ENCODE data around the gene ANKRD23.

The ANKRD23 gene

DNA sequence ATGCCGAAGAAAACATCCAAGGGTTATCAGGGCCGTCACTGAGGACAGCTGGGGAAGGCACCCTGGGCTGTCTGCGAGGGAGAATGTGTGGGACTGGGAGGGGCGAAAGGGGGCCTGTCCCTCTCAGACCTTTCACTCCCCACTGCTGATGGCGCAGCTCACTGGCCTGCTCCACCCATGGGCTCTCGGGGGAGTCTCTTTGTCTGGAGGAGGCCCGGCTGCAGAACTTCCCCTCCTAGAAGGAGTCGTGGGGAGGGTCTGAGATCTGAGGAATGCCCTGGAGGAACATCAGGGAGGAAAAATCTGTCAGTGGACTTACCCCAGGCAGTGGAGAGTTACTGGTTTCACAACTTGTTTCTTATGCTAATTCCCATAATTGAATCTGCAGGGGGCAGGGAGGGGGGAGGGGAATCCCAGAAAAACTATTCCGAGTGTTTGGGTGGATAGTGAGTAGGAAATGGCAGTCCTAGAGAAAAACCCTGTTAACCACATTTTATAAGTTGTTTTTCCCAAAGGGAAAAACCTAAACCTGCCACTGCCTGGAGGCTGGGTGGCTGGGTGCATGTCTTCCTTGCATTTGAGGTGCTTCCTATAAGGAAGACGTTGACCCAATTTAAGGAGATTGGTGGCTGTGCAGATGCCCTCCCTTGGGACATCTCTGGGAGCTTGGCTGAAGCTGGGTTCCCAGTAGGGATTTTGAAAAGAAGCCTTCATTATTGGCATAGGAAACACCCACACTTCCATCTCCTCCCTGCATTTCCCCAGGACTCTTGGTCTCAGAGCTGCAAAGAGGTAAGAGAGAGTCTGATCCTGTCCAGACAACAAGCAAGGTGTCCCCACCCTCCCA lies 37.8 kb upstream of the ANKRD23 start:
- TF ChIP-seq CTCF (conservative IDR thresholded peaks at IDR 0.05; ENCODE audit: low read depth, low read length): no peak
- no peak overlapping the region for H3K4me3 ChIP-seq (ENCODE audit: low read depth, low read length)
- peak; percentile 21 for DNase-seq (ENCODE audit: low read depth)

DNA sequence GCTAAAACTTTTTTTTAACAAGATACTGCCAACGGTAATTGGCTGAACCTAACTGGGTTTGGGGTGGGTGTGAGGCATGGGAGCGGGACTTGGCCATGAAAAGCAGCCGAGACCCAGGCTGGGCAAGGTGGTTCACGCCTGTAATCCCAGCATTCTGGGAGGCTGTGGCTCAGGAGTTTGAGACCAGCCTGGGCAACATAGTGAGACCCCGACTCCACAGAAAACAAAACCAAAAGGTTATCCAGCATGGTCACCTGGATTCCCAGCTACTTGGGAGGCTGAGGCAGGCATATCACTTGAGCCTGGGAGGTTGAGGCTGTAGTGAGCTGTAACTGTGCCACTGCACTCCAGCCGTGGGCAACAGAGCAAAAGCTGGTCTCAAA lies 37.1 kb upstream of the ANKRD23 start:
- no peak for TF ChIP-seq CTCF (conservative IDR thresholded peaks at IDR 0.05; ENCODE audit: low read depth, low read length)
- DNase-seq (ENCODE audit: low read depth): no peak
- no peak overlapping the region for H3K4me3 ChIP-seq (ENCODE audit: low read depth, low read length)

DNA sequence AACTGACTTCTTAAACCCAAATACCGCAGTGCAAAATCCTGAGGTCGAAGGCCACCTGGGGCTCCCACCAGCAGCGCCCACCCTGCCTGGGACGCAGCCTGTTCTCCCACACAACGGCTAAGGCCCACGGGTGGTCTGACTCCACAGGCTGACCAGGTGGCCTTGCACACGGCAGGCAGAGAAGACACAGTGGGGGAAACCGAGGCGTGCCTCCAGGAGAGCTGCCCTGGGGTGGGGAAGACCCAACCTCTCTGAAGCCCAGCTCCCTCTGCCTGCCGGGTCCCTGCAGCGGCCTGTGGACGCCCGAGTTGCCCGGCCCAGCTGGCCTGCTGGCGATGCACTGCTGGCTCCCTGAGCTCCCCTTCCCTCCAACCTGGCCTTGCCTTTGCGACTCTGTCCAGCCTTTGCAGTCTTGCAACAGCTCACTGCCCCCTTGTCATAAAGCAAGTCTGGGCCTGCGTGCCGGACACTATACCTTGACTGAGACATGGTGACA lies 35.8 kb upstream of the ANKRD23 start:
- TF ChIP-seq CTCF (conservative IDR thresholded peaks at IDR 0.05; ENCODE audit: low read depth, low read length): no peak
- H3K4me3 ChIP-seq (ENCODE audit: low read depth, low read length): no peak overlapping the region
- no peak for DNase-seq (ENCODE audit: low read depth)

DNA sequence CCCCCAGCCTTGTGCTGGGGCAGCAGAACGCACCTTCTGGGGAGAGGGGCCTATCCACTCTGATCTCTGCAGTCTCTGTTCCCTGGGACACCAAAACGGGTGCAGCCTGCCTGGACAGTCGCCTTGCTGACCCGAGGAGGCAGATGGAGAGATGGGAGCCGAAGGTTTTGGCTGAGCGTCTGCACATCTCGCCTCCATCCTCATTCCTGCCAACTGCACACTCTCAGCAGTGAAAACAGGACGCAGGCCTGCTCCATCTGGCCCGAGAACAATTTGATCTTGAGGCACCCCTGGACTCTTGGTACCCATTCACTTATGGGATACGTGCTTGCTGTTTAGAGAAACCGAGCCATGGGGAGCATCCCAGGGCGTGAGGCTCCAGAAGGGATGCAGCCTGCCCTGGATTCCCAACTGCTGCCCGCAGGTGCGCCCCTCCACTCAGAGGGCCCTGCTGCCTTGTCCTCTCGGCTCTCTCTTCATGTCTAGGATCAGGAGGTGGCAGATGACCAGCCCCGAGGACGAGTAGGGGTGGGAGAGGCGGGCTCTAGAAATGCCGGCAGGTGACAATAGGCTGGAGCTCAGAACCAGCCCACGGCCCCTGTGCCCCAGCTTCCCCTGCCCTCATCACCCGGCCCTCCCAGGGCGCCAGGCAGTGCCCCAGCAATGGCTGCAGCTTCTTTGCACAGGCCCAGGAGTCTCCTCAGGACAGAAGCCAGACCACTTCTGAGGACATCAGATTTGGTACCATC lies 35.1 kb upstream of the ANKRD23 start:
- no peak for TF ChIP-seq CTCF (conservative IDR thresholded peaks at IDR 0.05; ENCODE audit: low read depth, low read length)
- no peak for DNase-seq (ENCODE audit: low read depth)
- no peak overlapping the region for H3K4me3 ChIP-seq (ENCODE audit: low read depth, low read length)

- no peak for TF ChIP-seq CTCF (conservative IDR thresholded peaks at IDR 0.05; ENCODE audit: low read depth, low read length)
- H3K4me3 ChIP-seq (ENCODE audit: low read depth, low read length): no peak overlapping the region
- no peak for DNase-seq (ENCODE audit: low read depth)
Observed at GRCh38 chr2:96878171-96878570, 34.4 kb upstream of the ANKRD23 start.

DNA sequence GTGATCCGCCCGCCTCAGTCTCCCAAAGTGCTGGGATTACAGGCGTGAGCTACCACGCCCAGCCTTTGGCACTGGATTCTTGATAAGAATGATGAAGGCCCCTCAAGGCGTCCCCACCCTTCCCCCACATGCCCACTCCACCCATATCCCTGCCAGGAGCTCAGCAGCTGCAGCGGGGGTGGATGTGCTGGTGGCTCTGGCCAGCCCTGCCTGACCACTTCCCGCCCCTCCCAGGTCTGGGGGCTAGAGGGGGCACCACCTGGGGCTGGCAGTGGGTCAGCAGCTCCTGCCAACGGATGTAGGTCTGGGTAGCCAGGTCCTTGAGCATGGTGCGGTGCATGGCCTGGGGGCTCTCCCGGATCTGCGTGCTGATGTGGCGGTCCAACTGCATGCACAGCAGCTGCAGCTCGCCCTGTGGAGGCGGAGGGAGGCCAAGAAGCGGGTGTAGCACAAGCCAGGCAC lies 33.8 kb upstream of the ANKRD23 start:
- no peak overlapping the region for H3K4me3 ChIP-seq (ENCODE audit: low read depth, low read length)
- TF ChIP-seq CTCF (conservative IDR thresholded peaks at IDR 0.05; ENCODE audit: low read depth, low read length): no peak
- DNase-seq (ENCODE audit: low read depth): no peak
